ENCODE data around the gene FBXO42. TPM values are rescaled to one million over a fixed set of nuclear protein-coding genes. Genes with fewer than 3 reads are reported as not detected.

FBXO42 gene
- total RNA-seq, 1 experiment from 2014 or later: 13.0 TPM

GRCh38 chr1:16334655-16335340 lies 17.5 kb downstream of the FBXO42 start:
- Histone ChIP-seq H3K9me2 (ENCODE audit: insufficient read depth) (no peaks in the 10 kb centered on the region), H3K36me3 (ENCODE audit: low read depth) (no peaks in the 10 kb centered on the region), H3K27ac (peak overlapping the region; percentile 56), H3K4me3 (no peak overlapping the region), H3K9me3 (ENCODE audit: insufficient read depth, low read depth) (no peaks in the 10 kb centered on the region), H2AFZ (no peak overlapping the region), H3K4me1 (replicated peaks; ENCODE audit: insufficient read depth) (peaks cover 12% of the 10 kb centered on the region; the same call in 1 of the 2 replicates), H3K4me2 (peak overlapping the region; percentile 19; the same call in 1 of the 2 replicates), H4K20me1 (ENCODE audit: insufficient read depth) (peaks cover 6% of the 10 kb centered on the region; the same call in 1 of the 2 replicates), H3K27me3 (ENCODE audit: insufficient read depth, low read depth) (no peaks in the 10 kb centered on the region), H3K79me2 (ENCODE audit: low read depth) (peaks cover 32% of the 10 kb centered on the region), H3F3A (ENCODE audit: insufficient read depth, low read depth) (peaks cover 14% of the 10 kb centered on the region; the same call in 1 of the 2 replicates)
- BruUV-seq (replicated peaks): no TSS peak
- ChIA-PET CTCF (interaction anchor here (1.0 kb wide), 1 partner anchor 14 kb away, joined by 11 read pairs; no protein-coding TSS in a partner anchor), POLR2A (ENCODE audit: unreplicated experiment) (no interaction called here)
- intact Hi-C loops (cut with micrococcal nuclease; ENCODE audit: unreplicated experiment): loop anchor here (1.0 kb wide), 1 partner anchor 15 kb away; no protein-coding TSS in a partner anchor
- DNase-seq: peak; percentile 23 to 85
- no peak for TF ChIP-seq EZH2 (IDR thresholded peaks at IDR 0.05; ENCODE audit: low read depth)
- TF ChIP-seq CTCF (conservative IDR thresholded peaks at IDR 0.05): no peak

GRCh38 chr1:16326833-16327404 lies 25.4 kb downstream of the FBXO42 start:
- Histone ChIP-seq H3K9me2 (ENCODE audit: insufficient read depth) (no peaks in the 10 kb centered on the region), H3K4me3 (no peak overlapping the region), H4K20me1 (ENCODE audit: insufficient read depth) (no peaks in the 10 kb centered on the region), H3K4me2 (no peak overlapping the region), H3K27ac (no peak overlapping the region), H3K36me3 (ENCODE audit: low read depth) (no peaks in the 10 kb centered on the region), H3K27me3 (ENCODE audit: insufficient read depth, low read depth) (no peaks in the 10 kb centered on the region), H3K79me2 (ENCODE audit: low read depth) (peaks cover 16% of the 10 kb centered on the region; the same call in 1 of the 2 replicates), H3F3A (ENCODE audit: insufficient read depth, low read depth) (0 out of 2 replicates have a peak, but pooled peaks cover 2% of the 10 kb centered on the region), H2AFZ (no peak overlapping the region), H3K4me1 (replicated peaks; ENCODE audit: insufficient read depth) (peaks cover 9% of the 10 kb centered on the region), H3K9me3 (ENCODE audit: insufficient read depth, low read depth) (no peaks in the 10 kb centered on the region)
- BruUV-seq (replicated peaks): no TSS peak
- POLR2A ChIA-PET (ENCODE audit: unreplicated experiment): no interaction called here
- intact Hi-C loops (cut with micrococcal nuclease; ENCODE audit: unreplicated experiment): no loop called here
- CTCF ChIA-PET: interaction anchor here (0.5 kb wide), 1 partner anchor 249 kb away, joined by 4 read pairs; no protein-coding TSS in a partner anchor
- TF ChIP-seq CTCF (conservative IDR thresholded peaks at IDR 0.05) (no peak), EZH2 (IDR thresholded peaks at IDR 0.05; ENCODE audit: low read depth) (no peak)
- no peak for DNase-seq

- POLR2A ChIA-PET (ENCODE audit: unreplicated experiment): interaction anchor here (0.5 to 0.7 kb wide), 3 partner anchors 27 to 1910 kb away, joined by 3 to 7 read pairs (median 4); no protein-coding TSS in a partner anchor
- H4K20me1 ChIP-seq (ENCODE audit: insufficient read depth): 0 out of 2 replicates have a peak, but pooled peaks cover 7% of the 10 kb centered on the region
- intact Hi-C loops (cut with micrococcal nuclease; ENCODE audit: unreplicated experiment): no loop called here
- H3K4me3 ChIP-seq: no peak overlapping the region
- no peaks in the 10 kb centered on the region for H3K27me3 ChIP-seq (ENCODE audit: insufficient read depth, low read depth)
- H3K27ac ChIP-seq: peak overlapping the region; percentile 32; the same call in 1 of the 2 replicates
- H3K9me3 ChIP-seq (ENCODE audit: insufficient read depth, low read depth): no peaks in the 10 kb centered on the region
- H3K4me2 ChIP-seq: no peak overlapping the region
- no TSS peak for BruUV-seq (replicated peaks)
- H3K36me3 ChIP-seq (ENCODE audit: low read depth): no peaks in the 10 kb centered on the region
- H3F3A ChIP-seq (ENCODE audit: insufficient read depth, low read depth): no peaks in the 10 kb centered on the region
- peak; percentile 37 to 55 for DNase-seq
- no peak overlapping the region for H2AFZ ChIP-seq
- peaks cover 9% of the 10 kb centered on the region for H3K4me1 ChIP-seq (replicated peaks; ENCODE audit: insufficient read depth)
- H3K9me2 ChIP-seq (ENCODE audit: insufficient read depth): no peaks in the 10 kb centered on the region
- TF ChIP-seq EZH2 (IDR thresholded peaks at IDR 0.05; ENCODE audit: low read depth) (no peak), CTCF (conservative IDR thresholded peaks at IDR 0.05) (no peak)
- peaks cover 23% of the 10 kb centered on the region; the same call in 1 of the 2 replicates for H3K79me2 ChIP-seq (ENCODE audit: low read depth)
- CTCF ChIA-PET: no interaction called here
Measured at GRCh38 chr1:16324456-16324890, 27.8 kb downstream of the FBXO42 start.

Measured in PC-9 (cell line).